T follicular helper cell (primary cell): ENCODE measurements around the gene ACO1.

ENCODE experiments used
- DNase-seq: peaks from one replicate; pipeline ENCODE4 v3.0.0-alpha.2; 2020; ENCODE audit warnings: low read depth

ACO1 gene

DNA sequence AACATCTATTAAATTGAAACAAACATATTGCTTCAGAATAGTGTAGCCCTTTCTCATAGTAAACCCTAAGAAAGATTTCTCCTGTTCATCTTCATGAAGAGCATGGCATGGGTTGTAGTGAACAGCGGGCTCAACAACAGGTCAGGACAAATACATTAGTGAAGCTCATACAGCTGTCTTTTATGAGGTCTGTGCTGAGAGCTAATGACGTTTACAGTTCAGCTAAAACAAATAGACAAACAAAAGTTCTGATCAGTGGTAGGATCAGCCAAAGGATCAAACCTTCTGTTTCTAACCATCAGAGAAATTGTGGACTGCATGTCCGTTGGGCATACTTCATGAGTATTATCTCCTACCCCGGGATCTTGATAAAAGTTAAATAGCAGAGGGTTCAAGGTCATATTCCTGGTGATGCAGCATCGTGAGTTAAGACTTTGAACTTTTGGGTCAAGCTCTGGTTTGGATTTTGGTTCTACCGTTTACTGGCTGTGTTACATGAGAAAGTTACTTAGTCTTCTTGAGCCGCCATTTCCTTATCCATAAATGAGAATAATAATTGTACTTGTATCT, 37.9 kb downstream of the ACO1 start:
- no peak for DNase-seq

DNA sequence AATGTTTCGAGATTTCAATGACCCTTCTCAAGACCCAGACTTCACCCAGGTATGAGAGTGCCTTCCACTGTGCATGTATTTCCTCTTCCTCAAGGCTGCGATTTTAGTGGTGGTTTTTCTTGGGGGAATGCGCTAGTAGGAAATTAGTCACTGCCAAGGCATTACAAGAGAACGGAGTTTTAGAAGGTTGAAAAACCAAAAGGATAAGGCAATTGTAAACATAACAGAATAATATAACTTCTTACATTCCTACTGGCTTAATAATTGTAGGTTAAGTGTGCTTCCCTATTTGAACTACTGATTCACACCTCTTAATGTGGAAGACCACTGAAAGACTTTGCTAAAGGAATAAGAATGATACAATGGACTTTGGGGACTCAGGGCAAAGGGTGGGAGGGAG, 38.9 kb downstream of the ACO1 start:
- DNase-seq, result no peak

DNA sequence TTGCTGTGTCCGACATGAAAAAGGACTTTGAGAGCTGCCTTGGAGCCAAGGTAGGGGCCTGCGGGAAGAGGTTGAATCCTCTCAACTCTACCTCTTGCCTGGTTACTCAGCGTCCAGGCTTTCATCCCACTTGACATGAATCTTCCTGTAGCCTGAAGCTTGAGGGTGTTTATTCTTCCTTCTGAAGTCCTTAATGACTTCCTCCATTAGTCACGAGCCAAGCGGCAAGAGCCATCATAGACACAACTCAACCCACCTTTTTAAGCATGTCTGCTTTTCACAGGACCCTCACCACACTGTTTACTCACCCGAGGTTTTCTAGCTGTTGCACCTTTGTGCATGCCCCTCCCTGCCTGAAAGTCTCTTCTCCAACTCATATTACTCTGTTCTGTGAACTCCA, 40.2 kb downstream of the ACO1 start:
- DNase-seq, result no peak

GRCh38 chr9:32426278-32426939, 42.0 kb downstream of the ACO1 start:
- DNase-seq, result no peak

GRCh38 chr9:32427111-32427873, 42.8 kb downstream of the ACO1 start:
- DNase-seq, result no peak

- no peak for DNase-seq
These were observed 46.3 kb downstream of the ACO1 start for GRCh38 chr9:32430720-32431119.

DNA sequence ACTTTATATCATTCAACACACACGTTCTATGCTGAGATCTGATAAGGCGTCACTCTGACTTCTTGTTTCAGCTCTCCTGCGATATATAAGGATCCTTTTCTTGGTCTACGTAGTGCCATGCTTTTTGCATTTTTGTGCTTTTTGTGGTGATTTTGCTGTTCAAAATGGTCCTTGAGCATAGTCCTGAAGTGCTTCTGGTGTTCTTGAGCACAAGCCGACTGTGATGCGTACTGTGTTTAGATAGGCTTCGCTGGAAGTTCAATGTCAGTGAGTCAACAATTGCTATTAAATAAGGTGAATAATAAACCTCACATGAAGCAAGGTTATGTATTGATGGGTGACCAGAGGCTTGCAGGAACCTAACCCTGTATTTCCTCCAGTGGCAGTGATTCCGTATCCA, 46.8 kb downstream of the ACO1 start:
- DNase-seq, result no peak

DNA sequence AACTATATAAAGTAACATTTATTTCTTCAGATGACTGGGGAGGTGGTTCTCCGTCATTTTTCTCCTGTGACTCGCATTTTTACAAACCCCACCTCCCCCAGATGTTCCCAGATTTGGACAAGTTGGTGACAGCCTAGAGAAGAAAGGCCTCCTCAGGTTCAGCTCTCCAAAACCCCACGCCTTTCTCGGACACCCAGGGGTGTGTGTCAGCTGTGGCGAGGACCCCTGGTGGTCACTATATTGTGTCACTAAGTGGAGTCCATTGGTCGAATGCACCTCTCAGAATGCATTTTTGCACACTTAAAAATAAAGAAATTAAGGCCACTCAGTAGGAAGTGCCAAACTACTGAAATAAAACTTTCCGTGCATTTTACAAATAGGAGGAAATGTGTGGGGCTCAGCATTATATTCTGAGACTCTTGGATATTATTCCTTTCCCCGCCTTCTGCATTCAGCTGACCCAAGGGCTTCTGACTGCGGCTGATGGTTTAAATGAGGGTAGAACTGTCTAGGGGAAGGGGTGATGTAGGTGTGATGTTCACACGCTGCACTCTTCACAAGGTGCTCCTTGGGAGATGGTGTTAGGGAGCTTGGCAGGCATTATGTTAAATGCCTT, 47.6 kb downstream of the ACO1 start:
- peak; percentile 7 for DNase-seq

DNA sequence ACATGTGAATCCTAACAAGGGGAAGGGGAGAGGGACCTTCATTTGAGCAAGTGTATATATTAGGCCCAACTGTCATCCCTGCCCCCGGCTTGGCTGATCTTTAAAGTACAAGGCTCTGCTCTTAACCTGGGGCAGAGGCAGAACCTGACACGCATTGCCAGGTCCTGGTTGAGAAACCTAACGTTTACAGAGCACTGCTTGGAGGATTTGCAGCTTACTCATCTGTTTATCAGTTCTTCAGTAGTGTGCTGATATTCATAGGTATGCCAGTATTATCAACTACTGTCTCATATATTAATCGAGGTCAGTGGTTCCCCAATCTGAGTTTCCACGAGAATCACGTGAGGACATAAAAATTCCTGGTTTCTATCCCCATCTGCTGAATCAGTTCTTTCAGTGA, 50.4 kb downstream of the ACO1 start:
- no peak for DNase-seq

DNA sequence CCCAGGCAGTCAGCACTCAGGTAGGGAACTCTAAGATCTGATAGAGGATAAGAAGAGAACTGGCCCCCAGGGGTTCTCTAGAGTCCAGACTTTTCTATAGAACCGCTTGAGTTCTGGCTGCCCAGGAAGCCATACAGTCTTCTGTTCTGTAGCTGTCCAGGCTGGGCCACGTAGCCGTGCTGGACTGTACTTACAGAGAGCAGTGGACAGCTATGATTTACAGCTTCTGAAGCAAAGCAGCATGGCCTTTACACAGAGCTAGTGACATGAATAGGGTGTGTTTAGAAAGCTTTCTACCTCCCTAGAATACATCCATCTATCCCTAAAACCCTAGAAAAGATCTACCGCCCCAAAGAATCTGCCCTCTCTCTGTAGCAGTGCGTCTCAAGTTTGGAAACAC, 57.2 kb downstream of the ACO1 start:
- no peak for DNase-seq

DNA sequence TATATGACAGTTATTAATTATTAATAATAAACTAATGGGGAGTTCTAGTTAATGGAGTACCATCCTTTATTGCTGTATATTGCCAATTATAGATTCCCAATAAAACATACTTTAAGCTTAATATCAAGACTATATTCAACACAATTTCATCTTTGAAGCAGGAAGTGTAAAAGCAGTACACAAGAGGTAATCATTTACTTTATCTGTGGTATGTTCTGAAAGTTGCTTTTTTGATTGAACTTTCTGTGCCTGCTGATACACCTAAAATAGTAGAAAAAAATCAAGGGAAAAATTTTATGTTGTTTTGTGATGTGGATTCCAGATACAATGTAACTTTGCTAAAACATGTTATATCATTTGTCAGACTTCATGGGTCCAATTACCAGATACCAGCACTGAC, 58.0 kb downstream of the ACO1 start:
- DNase-seq, result no peak

DNA sequence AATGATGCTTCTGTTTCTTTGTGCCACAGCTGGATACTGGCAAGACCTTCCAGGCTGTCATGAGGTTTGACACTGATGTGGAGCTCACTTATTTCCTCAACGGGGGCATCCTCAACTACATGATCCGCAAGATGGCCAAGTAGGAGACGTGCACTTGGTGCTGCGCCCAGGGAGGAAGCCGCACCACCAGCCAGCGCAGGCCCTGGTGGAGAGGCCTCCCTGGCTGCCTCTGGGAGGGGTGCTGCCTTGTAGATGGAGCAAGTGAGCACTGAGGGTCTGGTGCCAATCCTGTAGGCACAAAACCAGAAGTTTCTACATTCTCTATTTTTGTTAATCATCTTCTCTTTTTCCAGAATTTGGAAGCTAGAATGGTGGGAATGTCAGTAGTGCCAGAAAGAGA, 65.5 kb downstream of the ACO1 start:
- no peak for DNase-seq

GRCh38 chr9:32454280-32454679, 69.8 kb downstream of the ACO1 start:
- no peak for DNase-seq

GRCh38 chr9:32455738-32456137, 71.3 kb downstream of the ACO1 start:
- DNase-seq, result no peak

GRCh38 chr9:32456564-32456963, 72.1 kb downstream of the ACO1 start:
- no peak for DNase-seq

GRCh38 chr9:32463500-32464293, 79.3 kb downstream of the ACO1 start:
- no peak for DNase-seq

GRCh38 chr9:32468740-32469139, 84.3 kb downstream of the ACO1 start:
- DNase-seq, result no peak

GRCh38 chr9:32472344-32472743, 87.9 kb downstream of the ACO1 start:
- no peak for DNase-seq

DNA sequence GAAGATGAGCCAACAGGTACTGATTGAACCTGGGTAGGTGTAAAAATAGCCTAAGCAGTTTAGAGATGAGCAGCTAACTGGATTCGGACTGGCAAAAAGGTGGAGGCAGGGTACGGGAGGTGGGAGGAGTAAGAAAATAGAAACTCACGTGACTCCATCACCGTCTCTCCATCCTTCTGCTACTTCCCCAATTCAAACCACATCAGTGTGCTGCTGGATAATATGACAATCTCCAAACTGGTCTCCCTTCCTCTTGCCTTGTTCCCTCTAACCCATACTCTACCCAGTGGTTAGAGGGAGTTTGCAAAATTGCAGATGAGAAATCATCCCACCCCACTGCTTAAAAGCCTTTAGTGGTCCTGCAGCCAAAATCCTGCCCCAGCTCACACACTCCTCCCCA, 98.9 kb downstream of the ACO1 start:
- no peak for DNase-seq

DNA sequence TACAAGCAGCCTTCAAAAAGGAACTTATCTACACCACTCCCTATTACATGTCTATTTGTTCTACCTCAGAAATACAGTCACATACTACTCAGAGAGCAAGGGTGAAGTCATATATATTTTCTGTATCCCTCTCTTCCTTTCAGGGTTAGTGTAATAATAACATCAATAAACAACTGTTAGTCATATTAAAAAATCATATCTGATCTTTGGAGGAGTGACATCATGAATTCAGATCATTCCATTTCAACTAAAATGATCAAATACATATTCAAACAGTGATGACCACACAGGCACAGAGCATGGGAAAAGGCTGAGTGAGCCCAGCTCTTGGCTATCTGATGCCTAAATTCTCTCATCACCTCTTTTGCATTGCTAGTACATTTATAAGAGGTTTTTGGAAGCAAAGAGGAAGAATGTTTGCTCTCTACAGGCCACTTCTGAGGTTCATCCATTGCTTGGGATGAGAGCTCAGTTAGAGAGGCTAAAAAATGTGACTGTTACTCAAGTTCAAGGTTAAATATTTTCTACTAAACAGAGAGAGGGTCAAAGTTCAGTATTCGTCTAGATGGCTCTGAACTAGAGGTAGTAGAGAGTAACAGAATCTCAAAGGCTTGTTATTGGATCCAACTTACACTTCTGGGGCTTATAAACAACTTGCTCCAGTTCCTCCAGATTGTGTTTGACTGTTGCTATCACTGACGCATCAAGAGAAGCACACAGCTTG, 102.6 kb downstream of the ACO1 start:
- no peak for DNase-seq

DNA sequence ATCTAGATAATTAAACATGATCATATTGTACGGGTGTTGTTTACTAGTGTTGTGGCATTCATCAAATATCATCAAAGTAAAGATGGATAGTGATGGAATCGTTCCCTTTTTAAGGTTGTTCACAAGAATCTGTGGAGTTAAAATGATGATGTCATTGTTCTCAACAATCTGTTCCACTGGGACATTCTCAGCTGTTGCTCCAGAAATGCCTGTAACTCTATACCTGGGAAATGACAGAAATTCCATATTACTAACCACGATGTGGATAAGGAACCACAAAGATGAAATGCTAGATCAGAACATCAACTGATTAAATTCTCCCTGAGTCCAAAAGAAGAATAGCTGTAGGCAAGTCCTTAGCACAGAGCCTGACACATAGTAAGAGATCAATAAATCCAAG, 103.5 kb downstream of the ACO1 start:
- no peak for DNase-seq

GRCh38 chr9:32490601-32491000, 106.2 kb downstream of the ACO1 start:
- DNase-seq, result no peak
